Adrenal gland (tissue), 5 donors: Measurements from ENCODE around the gene COPB2.
"Not testable (repeated sequence)": the region's sequence is repeated elsewhere in the genome, so short reads cannot be mapped to it uniquely, and the experiment has no call there.

Experiments used
- POLR2A ChIP-seq, 2 donors: fragments of 450-650 bp; IDR thresholded peaks; one replicate each; pipeline ENCODE4 v1.6.1; 2017; ENCODE audit warnings: antibody characterized with exemption in 2 of 2, mild to moderate bottlenecking in 2 of 2, moderate library complexity in 1 of 2
- TF ChIP-seq, protein P1 (sequence below), 6 experiments: fragments of 450-650 bp in 4 of 6; fragments of 200-600 bp in 2 of 6; sonication (generic) in 1 of 6; IDR thresholded peaks; 1 replicate in 5 of 6; 2 replicates in 1 of 6; pipeline versions ENCODE4 v1.5.1 to v1.8.0; 2016 to 2021; ENCODE audit warnings: antibody characterized with exemption in 6 of 6, mild to moderate bottlenecking in 2 of 6, moderate library complexity in 1 of 6
- donor health status: DM: no; HTN: no; CAD: no.

DNA sequence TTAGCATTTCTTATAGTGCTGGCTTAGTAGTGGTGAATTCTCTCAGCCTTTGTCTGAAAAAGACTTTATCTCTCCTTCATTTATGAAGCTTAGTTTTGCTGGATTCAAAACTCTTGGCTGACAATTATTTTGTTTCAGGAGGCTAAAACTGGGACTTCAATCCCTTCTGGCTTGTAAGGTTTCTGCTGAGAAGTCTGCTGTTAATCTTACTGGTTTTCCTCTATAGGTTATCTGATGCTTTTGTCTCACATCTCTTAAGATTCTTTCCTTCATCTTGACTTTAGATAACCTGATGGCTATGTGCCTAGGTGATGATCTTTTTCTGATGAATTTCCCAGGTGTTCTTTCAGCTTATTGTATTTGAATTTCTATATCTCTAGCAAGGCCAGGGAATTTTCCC lies 23.4 kb upstream of the COPB2 start:
- TF ChIP-seq, protein P1, sequence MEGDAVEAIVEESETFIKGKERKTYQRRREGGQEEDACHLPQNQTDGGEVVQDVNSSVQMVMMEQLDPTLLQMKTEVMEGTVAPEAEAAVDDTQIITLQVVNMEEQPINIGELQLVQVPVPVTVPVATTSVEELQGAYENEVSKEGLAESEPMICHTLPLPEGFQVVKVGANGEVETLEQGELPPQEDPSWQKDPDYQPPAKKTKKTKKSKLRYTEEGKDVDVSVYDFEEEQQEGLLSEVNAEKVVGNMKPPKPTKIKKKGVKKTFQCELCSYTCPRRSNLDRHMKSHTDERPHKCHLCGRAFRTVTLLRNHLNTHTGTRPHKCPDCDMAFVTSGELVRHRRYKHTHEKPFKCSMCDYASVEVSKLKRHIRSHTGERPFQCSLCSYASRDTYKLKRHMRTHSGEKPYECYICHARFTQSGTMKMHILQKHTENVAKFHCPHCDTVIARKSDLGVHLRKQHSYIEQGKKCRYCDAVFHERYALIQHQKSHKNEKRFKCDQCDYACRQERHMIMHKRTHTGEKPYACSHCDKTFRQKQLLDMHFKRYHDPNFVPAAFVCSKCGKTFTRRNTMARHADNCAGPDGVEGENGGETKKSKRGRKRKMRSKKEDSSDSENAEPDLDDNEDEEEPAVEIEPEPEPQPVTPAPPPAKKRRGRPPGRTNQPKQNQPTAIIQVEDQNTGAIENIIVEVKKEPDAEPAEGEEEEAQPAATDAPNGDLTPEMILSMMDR (IDR thresholded peaks at IDR 0.05), result not testable (repeated sequence)
- not testable (repeated sequence) for TF ChIP-seq POLR2A (IDR thresholded peaks at IDR 0.05)
